Fibroblast of lung (primary cell): ENCODE measurements around the gene MYLK3.

Experiments used
- EZH2 ChIP-seq: IDR thresholded peaks from 2 replicates; pipeline ENCODE4 v1.5.1; 2012; ENCODE audit warnings: low read length, control low read depth, mild to moderate bottlenecking; ENCODE audit errors: missing control alignments
- TF ChIP-seq, protein P1 (sequence below), 2 donors: IDR thresholded peaks in 1 of 2; conservative IDR thresholded peaks in 1 of 2; 1 replicate in 1 of 2; 2 replicates in 1 of 2; pipeline ENCODE4 v1.5.1; 2011 to 2012; ENCODE audit warnings: low read length in 2 of 2, control low read depth in 1 of 2, inconsistent platforms in 1 of 2, low read depth in 1 of 2, mild to moderate bottlenecking in 1 of 2

DNA sequence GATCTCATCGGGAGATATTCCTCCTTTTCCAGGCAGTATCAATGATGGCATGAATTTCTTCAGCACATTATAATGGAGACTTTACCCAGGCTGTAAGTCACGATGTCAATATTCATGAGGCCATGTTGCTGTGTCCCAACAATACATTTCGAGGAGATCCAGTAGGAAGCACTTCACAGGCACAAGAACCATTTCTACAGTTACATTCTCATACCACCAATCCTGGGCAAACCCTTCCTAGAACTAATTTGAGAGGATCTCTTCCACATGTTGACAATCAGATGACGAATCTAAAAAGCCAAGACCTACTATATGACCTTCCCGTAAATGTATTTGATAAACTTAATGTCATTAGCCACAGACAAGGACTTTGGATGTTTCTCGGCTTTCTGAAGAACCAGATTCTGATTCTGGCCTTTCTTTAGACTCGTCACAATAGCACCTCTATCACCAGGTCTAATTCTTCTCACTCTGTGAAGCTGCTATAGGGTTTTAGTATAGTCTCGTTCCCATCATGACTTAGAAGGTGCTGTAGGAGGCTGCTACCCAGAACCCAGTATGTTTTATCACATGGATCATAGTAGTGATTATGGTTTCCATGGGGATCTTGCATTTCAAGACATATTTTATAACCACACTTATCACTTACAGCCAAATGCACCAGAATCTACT is 42.6 kb upstream of the MYLK3 start:
- TF ChIP-seq, protein P1, sequence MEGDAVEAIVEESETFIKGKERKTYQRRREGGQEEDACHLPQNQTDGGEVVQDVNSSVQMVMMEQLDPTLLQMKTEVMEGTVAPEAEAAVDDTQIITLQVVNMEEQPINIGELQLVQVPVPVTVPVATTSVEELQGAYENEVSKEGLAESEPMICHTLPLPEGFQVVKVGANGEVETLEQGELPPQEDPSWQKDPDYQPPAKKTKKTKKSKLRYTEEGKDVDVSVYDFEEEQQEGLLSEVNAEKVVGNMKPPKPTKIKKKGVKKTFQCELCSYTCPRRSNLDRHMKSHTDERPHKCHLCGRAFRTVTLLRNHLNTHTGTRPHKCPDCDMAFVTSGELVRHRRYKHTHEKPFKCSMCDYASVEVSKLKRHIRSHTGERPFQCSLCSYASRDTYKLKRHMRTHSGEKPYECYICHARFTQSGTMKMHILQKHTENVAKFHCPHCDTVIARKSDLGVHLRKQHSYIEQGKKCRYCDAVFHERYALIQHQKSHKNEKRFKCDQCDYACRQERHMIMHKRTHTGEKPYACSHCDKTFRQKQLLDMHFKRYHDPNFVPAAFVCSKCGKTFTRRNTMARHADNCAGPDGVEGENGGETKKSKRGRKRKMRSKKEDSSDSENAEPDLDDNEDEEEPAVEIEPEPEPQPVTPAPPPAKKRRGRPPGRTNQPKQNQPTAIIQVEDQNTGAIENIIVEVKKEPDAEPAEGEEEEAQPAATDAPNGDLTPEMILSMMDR (conservative IDR thresholded peaks at IDR 0.05 in 1 of 2, IDR thresholded peaks at IDR 0.05 in 1 of 2; ENCODE audit: low read depth in 1 of 2, low read length in 2 of 2), result no peak
- TF ChIP-seq EZH2, result no peak
